SJCRH30 (cell line): ENCODE results near the gene FAM222A. TPM values are rescaled to one million over a fixed set of nuclear protein-coding genes. Genes with fewer than 3 reads are reported as not detected.
A peak's percentile ranks its signal among the peaks of the same experiment; 100 is the strongest.

ENCODE experiments used
- DNase-seq, 2 experiments: peaks; one replicate each; pipeline ENCODE4 v3.0.0-alpha.2; 2015 to 2020
- H3K27ac ChIP-seq: fragments of 250-450 bp; sonication (Bioruptor Pico); 2 replicates; pipeline ENCODE4 v1.5.1; 2020; ENCODE audit warnings: mild to moderate bottlenecking, moderate library complexity
- H3K27me3 ChIP-seq: fragments of 250-450 bp; sonication (Bioruptor Pico); 2 replicates; pipeline ENCODE4 v1.5.1; 2020; ENCODE audit warnings: mild to moderate bottlenecking, moderate library complexity
- H3K36me3 ChIP-seq: fragments of 250-450 bp; sonication (Bioruptor Pico); 2 replicates; pipeline ENCODE4 v1.5.1; 2020; ENCODE audit warnings: mild to moderate bottlenecking, moderate library complexity
- H3K4me1 ChIP-seq: fragments of 250-450 bp; sonication (Bioruptor Pico); 2 replicates; pipeline ENCODE4 v1.5.1; 2020; ENCODE audit warnings: mild to moderate bottlenecking, moderate library complexity
- H3K4me3 ChIP-seq: fragments of 250-450 bp; sonication (Bioruptor Pico); 2 replicates; pipeline ENCODE4 v1.5.1; 2020; ENCODE audit warnings: mild to moderate bottlenecking, moderate library complexity
- H3K9me3 ChIP-seq: fragments of 250-450 bp; sonication (Bioruptor Pico); replicated peaks from 2 replicates; pipeline ENCODE4 v1.5.1; 2020; ENCODE audit warnings: mild to moderate bottlenecking, moderate library complexity
- total RNA-seq: library from RNA; depleted of rRNA; stranded (reverse); fragments of >200 nt; shearing (Covaris generic); gene quantifications from 2 replicates; pipeline ENCODE4 v1.2.3, GENCODE V29; 2014

The FAM222A gene
- total RNA-seq, 1 experiment from 2014 or later, result 17.5 TPM

GRCh38 chr12:109768901-109769670 is 55.5 kb downstream of the FAM222A start:
- H3K4me3 ChIP-seq, result no peak overlapping the region
- no peaks in the 10 kb centered on the region for H3K27me3 ChIP-seq
- no peak for DNase-seq
- no peaks in the 10 kb centered on the region for H3K9me3 ChIP-seq
- no peaks in the 10 kb centered on the region for H3K36me3 ChIP-seq
- no peaks in the 10 kb centered on the region for H3K4me1 ChIP-seq
- H3K27ac ChIP-seq, result no peak overlapping the region

GRCh38 chr12:109770104-109770860 is 56.7 kb downstream of the FAM222A start:
- no peak overlapping the region for H3K4me3 ChIP-seq
- H3K9me3 ChIP-seq, result no peaks in the 10 kb centered on the region
- H3K27ac ChIP-seq, result no peak overlapping the region
- no peak for DNase-seq
- no peaks in the 10 kb centered on the region for H3K4me1 ChIP-seq
- H3K27me3 ChIP-seq, result no peaks in the 10 kb centered on the region
- H3K36me3 ChIP-seq, result no peaks in the 10 kb centered on the region

DNA sequence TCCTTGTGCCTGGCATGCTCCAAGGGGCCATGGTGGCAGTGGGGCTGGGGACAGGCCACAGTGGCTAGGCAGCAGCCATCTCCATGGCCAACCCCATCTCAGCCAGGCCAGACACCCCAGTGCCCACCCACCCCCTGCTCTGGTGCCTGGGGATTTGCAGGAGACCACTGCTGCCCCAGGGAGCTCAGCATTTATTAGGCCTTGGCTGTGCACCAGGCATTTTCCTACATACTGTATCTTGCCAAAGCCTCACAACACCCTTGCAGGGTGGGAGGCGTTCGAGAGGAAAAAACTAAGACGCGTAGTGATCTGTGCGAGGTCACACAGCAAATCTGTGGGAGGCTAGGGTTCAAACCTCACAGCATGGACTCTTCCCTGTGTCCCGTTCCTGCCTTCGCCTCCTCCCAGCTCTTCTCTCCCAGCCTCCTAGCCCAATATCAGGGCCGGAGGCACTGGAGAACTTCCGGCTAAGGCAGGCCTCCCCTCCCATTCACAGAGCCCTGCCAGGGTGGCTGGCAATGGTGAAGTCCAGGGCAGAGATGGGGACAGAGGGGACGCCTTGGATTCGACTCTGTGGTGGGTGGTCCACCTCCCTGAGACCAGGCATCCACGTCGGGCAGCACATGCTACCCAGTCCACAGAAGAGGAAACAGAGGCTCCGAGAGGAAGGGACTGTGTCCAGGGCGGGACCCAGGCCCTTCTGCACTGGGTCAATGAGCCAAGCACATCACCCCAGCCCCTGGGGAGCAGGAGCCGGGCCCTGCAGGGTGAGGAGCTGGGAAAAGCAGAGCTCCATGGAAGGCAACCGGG is 57.4 kb downstream of the FAM222A start:
- Histone ChIP-seq H3K27ac (no peak overlapping the region), H3K9me3 (no peaks in the 10 kb centered on the region), H3K27me3 (no peaks in the 10 kb centered on the region), H3K4me1 (no peaks in the 10 kb centered on the region), H3K4me3 (no peak overlapping the region), H3K36me3 (no peaks in the 10 kb centered on the region)
- no peak for DNase-seq

- Histone ChIP-seq H3K9me3 (no peaks in the 10 kb centered on the region), H3K27me3 (no peaks in the 10 kb centered on the region), H3K36me3 (no peaks in the 10 kb centered on the region), H3K27ac (no peak overlapping the region), H3K4me1 (no peaks in the 10 kb centered on the region), H3K4me3 (no peak overlapping the region)
- no peak for DNase-seq
Observed at GRCh38 chr12:109771746-109772621, 58.4 kb downstream of the FAM222A start.

- no peak for DNase-seq
- H3K27me3 ChIP-seq, result no peaks in the 10 kb centered on the region
- H3K4me3 ChIP-seq, result no peak overlapping the region
- H3K4me1 ChIP-seq, result 0 out of 2 replicates have a peak, but pooled peaks cover 6% of the 10 kb centered on the region
- H3K9me3 ChIP-seq, result no peaks in the 10 kb centered on the region
- no peaks in the 10 kb centered on the region for H3K36me3 ChIP-seq
- no peak overlapping the region for H3K27ac ChIP-seq
Observed at GRCh38 chr12:109772622-109773321, 59.1 kb downstream of the FAM222A start.

DNA sequence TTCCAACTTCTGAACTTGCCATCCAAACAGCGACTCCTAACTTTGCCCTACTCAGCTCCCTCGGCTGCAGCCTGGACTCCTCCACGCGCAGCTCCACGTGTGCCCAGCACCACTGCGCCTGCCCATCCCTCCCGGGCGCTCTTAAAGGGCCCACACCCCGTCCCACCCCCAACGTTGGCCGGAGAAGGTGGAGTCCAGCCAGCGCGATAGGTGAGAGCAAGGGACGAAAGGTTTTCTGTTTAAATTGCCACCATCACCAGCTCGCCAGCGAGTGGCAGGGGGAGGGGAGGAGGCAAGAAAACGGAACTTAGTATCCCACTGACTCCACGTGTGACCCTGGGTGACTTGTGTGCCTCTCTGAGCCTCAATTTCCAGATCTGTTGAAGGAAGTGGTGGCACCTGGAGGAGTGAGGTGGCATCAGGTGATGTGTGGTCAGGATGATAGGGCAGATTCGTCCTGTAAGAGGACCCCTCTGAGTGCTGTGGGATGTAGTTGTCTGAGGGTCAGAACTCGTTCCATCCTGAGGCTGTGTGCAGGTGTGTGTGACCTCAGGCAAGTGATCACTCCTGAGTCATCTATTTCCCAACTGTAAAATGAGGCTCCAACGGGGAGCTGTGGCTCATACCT is 59.9 kb downstream of the FAM222A start:
- Histone ChIP-seq H3K27ac (no peak overlapping the region), H3K4me1 (0 out of 2 replicates have a peak, but pooled peaks cover 6% of the 10 kb centered on the region), H3K27me3 (no peaks in the 10 kb centered on the region), H3K36me3 (no peaks in the 10 kb centered on the region), H3K4me3 (no peak overlapping the region), H3K9me3 (no peaks in the 10 kb centered on the region)
- no peak for DNase-seq

DNA sequence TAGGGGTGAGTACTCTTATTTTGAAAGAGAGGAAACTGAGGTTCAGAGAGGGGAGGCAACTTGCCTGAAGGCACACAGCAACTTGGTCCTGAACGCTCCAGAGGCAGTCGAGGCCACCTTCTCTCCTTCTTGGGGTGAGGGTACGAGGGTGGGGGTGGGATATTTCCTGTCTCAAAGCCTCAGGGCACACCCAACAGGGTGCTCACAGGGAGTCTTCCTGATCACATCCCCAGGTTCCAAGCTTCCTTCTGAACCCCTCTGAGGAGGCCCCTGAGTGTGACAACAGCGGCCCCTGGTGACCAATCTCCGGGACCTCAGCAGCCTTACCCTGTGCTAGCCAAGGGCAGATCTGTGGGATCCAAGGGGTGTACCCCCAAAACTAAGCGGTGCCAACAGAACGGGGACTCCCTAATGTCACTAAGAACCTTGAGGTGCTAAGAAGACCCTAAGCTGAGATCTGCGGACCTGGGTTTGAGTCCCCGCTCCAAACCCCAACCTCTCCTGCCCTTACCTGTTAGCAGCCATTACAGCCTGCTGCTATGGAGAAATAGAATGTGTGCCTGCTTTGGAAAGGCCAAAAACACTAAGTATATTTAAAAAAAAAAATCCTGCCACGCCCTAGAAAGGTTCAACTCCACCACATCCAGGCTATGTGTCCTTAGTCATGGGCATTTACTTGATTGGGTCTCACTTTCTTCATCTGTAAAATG is 61.7 kb downstream of the FAM222A start:
- H3K4me1 ChIP-seq, result 0 out of 2 replicates have a peak, but pooled peaks cover 6% of the 10 kb centered on the region
- H3K9me3 ChIP-seq, result no peaks in the 10 kb centered on the region; the same call in 1 of the 2 replicates
- no peaks in the 10 kb centered on the region for H3K27me3 ChIP-seq
- no peaks in the 10 kb centered on the region for H3K36me3 ChIP-seq
- peak; percentile 74 to 85 for DNase-seq
- H3K27ac ChIP-seq, result no peak overlapping the region
- no peak overlapping the region for H3K4me3 ChIP-seq

GRCh38 chr12:109776624-109777023 is 63.0 kb downstream of the FAM222A start:
- Histone ChIP-seq H3K36me3 (no peaks in the 10 kb centered on the region), H3K4me1 (0 out of 2 replicates have a peak, but pooled peaks cover 6% of the 10 kb centered on the region), H3K27ac (no peak overlapping the region), H3K4me3 (no peak overlapping the region), H3K27me3 (no peaks in the 10 kb centered on the region), H3K9me3 (no peaks in the 10 kb centered on the region; the same call in 1 of the 2 replicates)
- DNase-seq, result no peak

DNA sequence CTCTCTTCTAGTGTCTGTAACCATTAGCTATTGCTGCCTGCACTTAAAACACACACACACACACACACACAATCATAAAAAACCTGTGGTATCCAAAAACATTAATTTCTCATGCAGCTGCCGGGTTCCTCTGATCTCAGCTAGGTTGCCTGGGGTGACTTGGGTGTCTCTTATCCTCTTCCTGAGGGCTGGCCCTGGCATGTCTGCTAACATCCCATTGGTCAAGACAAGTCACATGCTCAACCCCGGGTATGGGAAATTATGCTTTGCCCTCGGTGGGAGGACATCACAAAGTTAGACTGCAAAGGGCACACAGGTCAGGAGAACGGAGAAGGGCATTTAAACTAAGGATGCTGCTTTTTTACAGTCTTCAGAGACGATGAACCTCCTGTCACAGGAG is 63.9 kb downstream of the FAM222A start:
- Histone ChIP-seq H3K4me1 (0 out of 2 replicates have a peak, but pooled peaks cover 6% of the 10 kb centered on the region), H3K27me3 (no peaks in the 10 kb centered on the region), H3K27ac (no peak overlapping the region), H3K36me3 (no peaks in the 10 kb centered on the region), H3K4me3 (0 out of 2 replicates have a peak overlapping the region, but pooled peaks have one; percentile 21), H3K9me3 (no peaks in the 10 kb centered on the region; the same call in 1 of the 2 replicates)
- peak; percentile 77 to 85 for DNase-seq

GRCh38 chr12:109778684-109779083 is 65.1 kb downstream of the FAM222A start:
- no peak for DNase-seq
- no peak overlapping the region for H3K4me3 ChIP-seq
- 0 out of 2 replicates have a peak, but pooled peaks cover 6% of the 10 kb centered on the region for H3K4me1 ChIP-seq
- no peaks in the 10 kb centered on the region; the same call in 1 of the 2 replicates for H3K9me3 ChIP-seq
- no peaks in the 10 kb centered on the region for H3K36me3 ChIP-seq
- H3K27me3 ChIP-seq, result no peaks in the 10 kb centered on the region
- H3K27ac ChIP-seq, result no peak overlapping the region

DNA sequence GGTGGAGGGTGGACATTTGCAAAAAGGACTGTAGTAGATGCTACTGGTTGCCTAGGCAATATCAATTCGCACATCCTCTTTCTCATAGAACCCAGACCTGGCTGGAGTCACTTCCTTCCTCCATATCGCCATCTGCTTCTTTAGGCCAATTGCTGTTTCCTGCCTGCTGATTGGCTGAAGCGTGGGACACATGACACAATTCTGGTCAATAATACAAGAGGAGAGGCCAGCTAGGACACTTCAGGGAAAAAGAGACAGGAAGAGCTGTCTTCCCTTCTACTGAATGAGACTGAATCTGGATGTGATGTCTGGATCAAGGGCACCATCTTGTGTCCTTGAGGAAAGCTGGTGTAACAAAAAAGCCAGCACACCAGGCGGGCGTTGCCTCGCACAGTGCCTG is 65.8 kb downstream of the FAM222A start:
- Histone ChIP-seq H3K36me3 (no peaks in the 10 kb centered on the region), H3K27me3 (no peaks in the 10 kb centered on the region), H3K4me1 (0 out of 2 replicates have a peak, but pooled peaks cover 6% of the 10 kb centered on the region), H3K27ac (no peak overlapping the region), H3K4me3 (no peak overlapping the region), H3K9me3 (no peaks in the 10 kb centered on the region; the same call in 1 of the 2 replicates)
- DNase-seq, result peak; percentile 30 to 54

GRCh38 chr12:109781668-109782325 is 68.2 kb downstream of the FAM222A start:
- H3K4me3 ChIP-seq, result no peak overlapping the region

More at GRCh38 chr12:109781668-109782325, 68.2 kb downstream of the FAM222A start:
- H3K4me1 ChIP-seq, result 0 out of 2 replicates have a peak, but pooled peaks cover 6% of the 10 kb centered on the region
- H3K27ac ChIP-seq, result no peak overlapping the region
- H3K27me3 ChIP-seq, result no peaks in the 10 kb centered on the region
- no peak for DNase-seq
- H3K36me3 ChIP-seq, result no peaks in the 10 kb centered on the region
- no peaks in the 10 kb centered on the region; the same call in 1 of the 2 replicates for H3K9me3 ChIP-seq
